Panc1 (cell line): ENCODE data around the gene PWP1. TPM values are rescaled to one million over a fixed set of nuclear protein-coding genes. Genes with fewer than 3 reads are reported as not detected.

Experiments
- ATAC-seq: fragments of 200-7000 bp; cut with Tn5 transposase; 2 replicates; pipeline ENCODE4 v1.9.1; 2020; ENCODE audit warnings: mild to moderate bottlenecking, moderate library complexity
- BruUV-seq: library from RNA; stranded (reverse); fragments of 400-500 nt; replicated peaks from 2 replicates; lab custom pipeline; 2021; lab: Mats Ljungman, UMichigan
- CTCF ChIA-PET: fragments of 300-600 bp; sonication (Branson Sonifier 250); formaldehyde crosslinking; loops from one replicate; lab custom pipeline; 2022; ENCODE audit warnings: antibody characterized with exemption; lab: Charles Lee
- POLR2A ChIA-PET: fragments of 300-600 bp; sonication (Branson Sonifier 250); formaldehyde crosslinking; loops from one replicate; lab custom pipeline; 2022; ENCODE audit warnings: antibody characterized with exemption; lab: Charles Lee
- DNase-seq: peaks from one replicate; pipeline ENCODE4 v3.0.0-alpha.2; 2010; ENCODE audit warnings: low read depth, low spot score
- H3K27ac ChIP-seq: 2 replicates; pipeline ENCODE4 v1.5.1; 2011; ENCODE audit warnings: mild to moderate bottlenecking, low read length, inconsistent platforms
- H3K27me3 ChIP-seq: fragments of 200-500 bp; sonication (Bioruptor generic); 2 replicates; pipeline ENCODE4 v1.6.0; 2014; ENCODE audit warnings: low read length, inconsistent platforms; ENCODE audit not compliant: control insufficient read depth, insufficient read depth
- H3K36me3 ChIP-seq: fragments of 200-500 bp; sonication (Bioruptor generic); 2 replicates; pipeline ENCODE4 v1.5.1; 2014; ENCODE audit warnings: inconsistent platforms, mild to moderate bottlenecking, low read length, moderate library complexity; ENCODE audit not compliant: control insufficient read depth, insufficient read depth
- H3K4me1 ChIP-seq: 2 replicates; pipeline ENCODE4 v1.5.1; 2011; ENCODE audit warnings: inconsistent platforms, mild to moderate bottlenecking, low read length, moderate library complexity; ENCODE audit not compliant: control insufficient read depth, insufficient read depth
- H3K4me3 ChIP-seq, 2 experiments: 2 replicates each; pipeline ENCODE4 v1.5.1; 2011 to 2012; ENCODE audit warnings: low read depth in 2 of 2, low read length in 2 of 2, mild to moderate bottlenecking in 2 of 2, inconsistent platforms in 1 of 2, moderate library complexity in 1 of 2
- H3K9me3 ChIP-seq: fragments of 200-500 bp; sonication (Bioruptor generic); 2 replicates; pipeline ENCODE4 v1.5.1; 2014; ENCODE audit warnings: low read depth, mild to moderate bottlenecking, inconsistent platforms, low read length, moderate library complexity; ENCODE audit not compliant: control insufficient read depth, insufficient read depth
- CTCF ChIP-seq: fragments of 450-650 bp; IDR thresholded peaks from 2 replicates; pipeline ENCODE4 v1.5.1; 2017; ENCODE audit warnings: mild to moderate bottlenecking
- POLR2AphosphoS5 ChIP-seq: IDR thresholded peaks from 2 replicates; pipeline ENCODE4 v1.6.1; 2012; ENCODE audit warnings: mild to moderate bottlenecking, low read depth, low read length, moderate library complexity
- REST ChIP-seq, 2 experiments: IDR thresholded peaks; 2 replicates each; pipeline ENCODE4 v1.6.1; 2011 to 2012; ENCODE audit warnings: low read depth in 2 of 2, control low read depth in 1 of 2, low read length in 1 of 2, mild to moderate bottlenecking in 1 of 2, moderate library complexity in 1 of 2; ENCODE audit not compliant: insufficient read depth in 1 of 2
- SIN3A ChIP-seq: IDR thresholded peaks from 2 replicates; pipeline ENCODE4 v1.6.1; 2012; ENCODE audit warnings: low read depth, mild to moderate bottlenecking, low read length, moderate library complexity, borderline replicate concordance; ENCODE audit not compliant: insufficient read depth
- TCF7L2 ChIP-seq: IDR thresholded peaks from 2 replicates; pipeline ENCODE4 v1.6.1; 2011; ENCODE audit warnings: mild to moderate bottlenecking, low read depth, low read length, inconsistent platforms
- in situ Hi-C: cut with HindIII; loops from 2 replicates; pipeline ENCODE4 v1.10.0; 2016; ENCODE audit warnings: low sequenced_read_pairs, low pct_unique_long_range_greater_than_20kb
- intact Hi-C: fragments of 100-400 bp; cut with micrococcal nuclease; formaldehyde crosslinking; loops from one replicate; pipeline ENCODE4 v1.10.0; 2022; ENCODE audit not compliant: unreplicated experiment
- total RNA-seq: library from RNA; stranded (reverse); gene quantifications from one replicate; pipeline ENCODE4 v1.2.1, GENCODE V29; 2021; ENCODE audit not compliant: unreplicated experiment

Gene PWP1
- total RNA-seq, 1 experiment from 2014 or later, result 61.7 TPM

GRCh38 chr12:107642240-107642639, 43.4 kb upstream of the PWP1 start:
- no peaks in the 10 kb centered on the region for H3K9me3 ChIP-seq
- DNase-seq (no peak), ATAC-seq (no peak)
- CTCF ChIA-PET, result no interaction called here
- no peaks in the 10 kb centered on the region for H3K36me3 ChIP-seq
- no peaks in the 10 kb centered on the region for H3K4me1 ChIP-seq
- no peak overlapping the region for H3K27ac ChIP-seq
- POLR2A ChIA-PET, result no interaction called here
- no TSS peak for BruUV-seq
- H3K27me3 ChIP-seq, result peaks cover 13% of the 10 kb centered on the region
- TF ChIP-seq SIN3A, result no peak
- no peak for TF ChIP-seq POLR2AphosphoS5
- TF ChIP-seq CTCF, result no peak
- TF ChIP-seq REST (IDR thresholded peaks at IDR 0.05; ENCODE audit: insufficient read depth in 1 of 2, low read depth in 2 of 2, low read length in 1 of 2), result no peak
- TF ChIP-seq TCF7L2, result no peak
- in situ Hi-C loops (no loop called here), intact Hi-C loops (no loop called here)
- no peak overlapping the region for H3K4me3 ChIP-seq

GRCh38 chr12:107645630-107646333, 39.8 kb upstream of the PWP1 start:
- Histone ChIP-seq H3K9me3 (no peaks in the 10 kb centered on the region), H3K36me3 (no peaks in the 10 kb centered on the region), H3K4me3 (no peak overlapping the region), H3K4me1 (no peaks in the 10 kb centered on the region), H3K27me3 (peaks cover 5% of the 10 kb centered on the region), H3K27ac (no peak overlapping the region)
- ChIA-PET CTCF (interaction anchor here (0.8 kb wide), 1 partner anchor 30 kb away, joined by 4 read pairs; no protein-coding TSS in a partner anchor), POLR2A (interaction anchor here (0.5 kb wide), 1 partner anchor 115 kb away, joined by 3 read pairs; no protein-coding TSS in a partner anchor)
- DNase-seq, result no peak
- intact Hi-C loops, result no loop called here
- TF ChIP-seq REST (IDR thresholded peaks at IDR 0.05; ENCODE audit: insufficient read depth in 1 of 2, low read depth in 2 of 2, low read length in 1 of 2) (no peak), CTCF (no peak), POLR2AphosphoS5 (no peak), TCF7L2 (no peak), SIN3A (no peak)
- in situ Hi-C loops, result no loop called here
- no TSS peak for BruUV-seq
- no peak for ATAC-seq
